ENCODE measurements around the gene DSTN.
A peak's percentile ranks its signal among the peaks of the same experiment; 100 is the strongest.

The DSTN gene

GRCh38 chr20:17621229-17621968, 51.5 kb downstream of the DSTN start:
- Histone ChIP-seq H3K4me1 (ENCODE audit: control insufficient read depth, insufficient read depth, low read length) (no peaks in the 10 kb centered on the region), H3K9me3 (ENCODE audit: control insufficient read depth, low read length) (no peaks in the 10 kb centered on the region), H3K4me3 (ENCODE audit: low read length) (no peak overlapping the region), H3K36me3 (ENCODE audit: control insufficient read depth, insufficient read depth, low read length, severe bottlenecking) (peaks cover 99% of the 10 kb centered on the region), H3K27me3 (replicated peaks; ENCODE audit: control insufficient read depth, insufficient read depth, low read length) (no peaks in the 10 kb centered on the region), H3K9ac (ENCODE audit: low read length) (no peak overlapping the region)
- no peak for DNase-seq (ENCODE audit: low read depth)

GRCh38 chr20:17622086-17622850, 52.4 kb downstream of the DSTN start:
- Histone ChIP-seq H3K9ac (ENCODE audit: low read length) (no peak overlapping the region), H3K4me3 (ENCODE audit: low read length) (no peak overlapping the region), H3K9me3 (ENCODE audit: control insufficient read depth, low read length) (no peaks in the 10 kb centered on the region), H3K36me3 (ENCODE audit: control insufficient read depth, insufficient read depth, low read length, severe bottlenecking) (peaks cover 99% of the 10 kb centered on the region), H3K4me1 (ENCODE audit: control insufficient read depth, insufficient read depth, low read length) (no peaks in the 10 kb centered on the region), H3K27me3 (replicated peaks; ENCODE audit: control insufficient read depth, insufficient read depth, low read length) (no peaks in the 10 kb centered on the region)
- DNase-seq (ENCODE audit: low read depth) = no peak

- H3K9me3 ChIP-seq (ENCODE audit: control insufficient read depth, low read length) = no peaks in the 10 kb centered on the region
- H3K4me3 ChIP-seq (ENCODE audit: low read length) = no peak overlapping the region
- H3K4me1 ChIP-seq (ENCODE audit: control insufficient read depth, insufficient read depth, low read length) = no peaks in the 10 kb centered on the region
- no peaks in the 10 kb centered on the region for H3K27me3 ChIP-seq (replicated peaks; ENCODE audit: control insufficient read depth, insufficient read depth, low read length)
- peaks cover 97% of the 10 kb centered on the region for H3K36me3 ChIP-seq (ENCODE audit: control insufficient read depth, insufficient read depth, low read length, severe bottlenecking)
- no peak overlapping the region for H3K9ac ChIP-seq (ENCODE audit: low read length)
- DNase-seq (ENCODE audit: low read depth) = no peak
Measured at GRCh38 chr20:17622851-17623508, 53.1 kb downstream of the DSTN start.

GRCh38 chr20:17624070-17624469, 54.2 kb downstream of the DSTN start:
- no peak overlapping the region for H3K9ac ChIP-seq (ENCODE audit: low read length)
- H3K4me3 ChIP-seq (ENCODE audit: low read length) = no peak overlapping the region
- no peaks in the 10 kb centered on the region for H3K9me3 ChIP-seq (ENCODE audit: control insufficient read depth, low read length)
- no peak for DNase-seq (ENCODE audit: low read depth)
- peaks cover 93% of the 10 kb centered on the region for H3K36me3 ChIP-seq (ENCODE audit: control insufficient read depth, insufficient read depth, low read length, severe bottlenecking)
- H3K27me3 ChIP-seq (replicated peaks; ENCODE audit: control insufficient read depth, insufficient read depth, low read length) = no peaks in the 10 kb centered on the region
- no peaks in the 10 kb centered on the region for H3K4me1 ChIP-seq (ENCODE audit: control insufficient read depth, insufficient read depth, low read length)

GRCh38 chr20:17624551-17625245, 54.8 kb downstream of the DSTN start:
- no peak overlapping the region for H3K9ac ChIP-seq (ENCODE audit: low read length)
- no peaks in the 10 kb centered on the region for H3K4me1 ChIP-seq (ENCODE audit: control insufficient read depth, insufficient read depth, low read length)
- H3K9me3 ChIP-seq (ENCODE audit: control insufficient read depth, low read length) = no peaks in the 10 kb centered on the region
- no peak for DNase-seq (ENCODE audit: low read depth)
- H3K27me3 ChIP-seq (replicated peaks; ENCODE audit: control insufficient read depth, insufficient read depth, low read length) = no peaks in the 10 kb centered on the region
- no peak overlapping the region for H3K4me3 ChIP-seq (ENCODE audit: low read length)
- peaks cover 93% of the 10 kb centered on the region for H3K36me3 ChIP-seq (ENCODE audit: control insufficient read depth, insufficient read depth, low read length, severe bottlenecking)

GRCh38 chr20:17625246-17626051, 55.6 kb downstream of the DSTN start:
- no peak overlapping the region for H3K4me3 ChIP-seq (ENCODE audit: low read length)
- H3K36me3 ChIP-seq (ENCODE audit: control insufficient read depth, insufficient read depth, low read length, severe bottlenecking) = peaks cover 93% of the 10 kb centered on the region
- H3K4me1 ChIP-seq (ENCODE audit: control insufficient read depth, insufficient read depth, low read length) = no peaks in the 10 kb centered on the region
- H3K9me3 ChIP-seq (ENCODE audit: control insufficient read depth, low read length) = no peaks in the 10 kb centered on the region
- no peaks in the 10 kb centered on the region for H3K27me3 ChIP-seq (replicated peaks; ENCODE audit: control insufficient read depth, insufficient read depth, low read length)
- DNase-seq (ENCODE audit: low read depth) = no peak
- H3K9ac ChIP-seq (ENCODE audit: low read length) = no peak overlapping the region

GRCh38 chr20:17626217-17627007, 56.5 kb downstream of the DSTN start:
- H3K27me3 ChIP-seq (replicated peaks; ENCODE audit: control insufficient read depth, insufficient read depth, low read length) = no peaks in the 10 kb centered on the region
- no peak overlapping the region for H3K4me3 ChIP-seq (ENCODE audit: low read length)
- no peaks in the 10 kb centered on the region for H3K4me1 ChIP-seq (ENCODE audit: control insufficient read depth, insufficient read depth, low read length)
- no peak for DNase-seq (ENCODE audit: low read depth)
- no peaks in the 10 kb centered on the region for H3K9me3 ChIP-seq (ENCODE audit: control insufficient read depth, low read length)
- H3K36me3 ChIP-seq (ENCODE audit: control insufficient read depth, insufficient read depth, low read length, severe bottlenecking) = peaks cover 93% of the 10 kb centered on the region
- peak overlapping the region; percentile 6 for H3K9ac ChIP-seq (ENCODE audit: low read length)

- H3K9me3 ChIP-seq (ENCODE audit: control insufficient read depth, low read length) = no peaks in the 10 kb centered on the region
- no peak overlapping the region for H3K9ac ChIP-seq (ENCODE audit: low read length)
- H3K4me1 ChIP-seq (ENCODE audit: control insufficient read depth, insufficient read depth, low read length) = no peaks in the 10 kb centered on the region
- H3K36me3 ChIP-seq (ENCODE audit: control insufficient read depth, insufficient read depth, low read length, severe bottlenecking) = peaks cover 93% of the 10 kb centered on the region
- no peaks in the 10 kb centered on the region for H3K27me3 ChIP-seq (replicated peaks; ENCODE audit: control insufficient read depth, insufficient read depth, low read length)
- no peak overlapping the region for H3K4me3 ChIP-seq (ENCODE audit: low read length)
- no peak for DNase-seq (ENCODE audit: low read depth)
Measured at GRCh38 chr20:17627101-17627955, 57.5 kb downstream of the DSTN start.

GRCh38 chr20:17628101-17628841, 58.4 kb downstream of the DSTN start:
- peaks cover 93% of the 10 kb centered on the region for H3K36me3 ChIP-seq (ENCODE audit: control insufficient read depth, insufficient read depth, low read length, severe bottlenecking)
- DNase-seq (ENCODE audit: low read depth) = no peak

More at GRCh38 chr20:17628101-17628841, 58.4 kb downstream of the DSTN start:
- H3K4me1 ChIP-seq (ENCODE audit: control insufficient read depth, insufficient read depth, low read length) = no peaks in the 10 kb centered on the region
- no peak overlapping the region for H3K4me3 ChIP-seq (ENCODE audit: low read length)
- no peak overlapping the region for H3K9ac ChIP-seq (ENCODE audit: low read length)
- no peaks in the 10 kb centered on the region for H3K27me3 ChIP-seq (replicated peaks; ENCODE audit: control insufficient read depth, insufficient read depth, low read length)
- no peaks in the 10 kb centered on the region for H3K9me3 ChIP-seq (ENCODE audit: control insufficient read depth, low read length)
